ENCODE data around the gene NRSN2.

- TF ChIP-seq CTCF (IDR thresholded peaks at IDR 0.05; ENCODE audit: low read depth, low read length) (no peak), POLR2A (IDR thresholded peaks at IDR 0.05; ENCODE audit: extremely low read depth, insufficient read length) (no peak), MAX (IDR thresholded peaks at IDR 0.05; ENCODE audit: low read depth, low read length) (no peak), MYC (IDR thresholded peaks at IDR 0.05; ENCODE audit: low read depth, low read length) (no peak)
Observed at GRCh38 chr20:343107-343506, 3.8 kb upstream of the NRSN2 start.

Data from NB4 (cell line).